Endothelial cell of umbilical vein (primary cell): ENCODE results near the gene TERT. TPM values are rescaled to one million over a fixed set of nuclear protein-coding genes. Genes with fewer than 3 reads are reported as not detected.

ENCODE experiments used
- BruUV-seq: library from RNA; stranded (reverse); fragments of 400-500 nt; replicated peaks from 2 replicates; lab custom pipeline; 2021; lab: Mats Ljungman, UMichigan
- CTCF ChIA-PET: fragments of 300-600, 350-600 bp; sonication (Branson Sonifier 250); formaldehyde crosslinking; loops from one replicate; lab custom pipeline; 2021; ENCODE audit warnings: antibody characterized with exemption, inconsistent platforms; lab: Charles Lee
- POLR2A ChIA-PET: fragments of 300-600, 350-600 bp; sonication (Branson Sonifier 250); formaldehyde crosslinking; loops from one replicate; lab custom pipeline; 2021; ENCODE audit warnings: antibody characterized with exemption, inconsistent platforms; lab: Charles Lee
- DNase-seq: peaks from one replicate; pipeline ENCODE4 v3.0.0-alpha.2; 2011; ENCODE audit warnings: low read depth, low spot score
- FAIRE-seq: peaks from 2 replicates; lab custom pipeline; 2011; peaks lifted over from hg19 to GRCh38; lab: Jason Lieb, UNC
- H2AFZ ChIP-seq: 2 replicates; pipeline ENCODE4 v1.6.0; 2012; ENCODE audit warnings: low read depth, low read length, control low read depth, inconsistent platforms
- H3K27ac ChIP-seq: 2 replicates; pipeline ENCODE4 v1.5.1; 2011; ENCODE audit warnings: low read depth, mild to moderate bottlenecking, control low read depth, low read length, moderate library complexity; ENCODE audit not compliant: insufficient read depth
- H3K27me3 ChIP-seq, 2 experiments: 2 replicates each; pipeline versions ENCODE4 v1.6.0 to v1.6.1; 2011; ENCODE audit warnings: low read length in 2 of 2, mixed read lengths in 1 of 2; ENCODE audit not compliant: control insufficient read depth in 2 of 2, insufficient read depth in 2 of 2
- H3K36me3 ChIP-seq, 2 experiments: 2 replicates in 1 of 2; 3 replicates in 1 of 2; pipeline ENCODE4 v1.5.1; 2011; ENCODE audit warnings: low read length in 2 of 2, mild to moderate bottlenecking in 1 of 2, moderate library complexity in 1 of 2; ENCODE audit not compliant: control insufficient read depth in 2 of 2, insufficient read depth in 2 of 2; ENCODE audit errors: extremely low read depth in 1 of 2
- H3K4me1 ChIP-seq: 3 replicates; pipeline ENCODE4 v1.5.1; 2011; ENCODE audit warnings: mild to moderate bottlenecking, low read length; ENCODE audit not compliant: control insufficient read depth, insufficient read depth; ENCODE audit errors: extremely low read depth
- H3K4me2 ChIP-seq: 2 replicates; pipeline ENCODE4 v1.6.1; 2011; ENCODE audit warnings: low read length, control low read depth, mixed read lengths; ENCODE audit not compliant: insufficient read depth
- H3K4me3 ChIP-seq, 3 experiments: fragments of 200-600 bp in 1 of 3; sonication (generic), shearing (Covaris generic) in 1 of 3; replicated peaks in 1 of 3; 2 replicates each; pipeline ENCODE4 v1.5.1; 2011 to 2016; ENCODE audit warnings: control low read depth in 3 of 3, low read length in 3 of 3, mild to moderate bottlenecking in 2 of 3, inconsistent platforms in 1 of 3, low read depth in 1 of 3, moderate library complexity in 1 of 3; ENCODE audit not compliant: insufficient read depth in 1 of 3
- H3K79me2 ChIP-seq: 2 replicates; pipeline ENCODE4 v1.6.0; 2012; ENCODE audit warnings: low read length, inconsistent platforms; ENCODE audit not compliant: control insufficient read depth, insufficient read depth
- H3K9ac ChIP-seq: replicated peaks from 2 replicates; pipeline ENCODE3; 2011; ENCODE audit warnings: low read length, control low read depth; ENCODE audit not compliant: insufficient read depth; ENCODE audit errors: extremely low read depth
- H3K9me1 ChIP-seq: replicated peaks from 3 replicates; pipeline ENCODE4 v1.6.0; 2011; ENCODE audit warnings: mild to moderate bottlenecking, low read length; ENCODE audit not compliant: control insufficient read depth, insufficient read depth; ENCODE audit errors: extremely low read depth
- H3K9me3 ChIP-seq: replicated peaks from 2 replicates; pipeline ENCODE4 v1.5.1; 2012; ENCODE audit warnings: low read length, inconsistent platforms; ENCODE audit not compliant: control insufficient read depth, insufficient read depth
- H4K20me1 ChIP-seq: replicated peaks from 2 replicates; pipeline ENCODE3; 2011; ENCODE audit warnings: mild to moderate bottlenecking, low read length; ENCODE audit not compliant: control insufficient read depth, insufficient read depth; ENCODE audit errors: extremely low read depth
- EZH2 ChIP-seq: IDR thresholded peaks from 2 replicates; pipeline ENCODE4 v1.6.1; 2012; ENCODE audit warnings: borderline replicate concordance, low read depth, mild to moderate bottlenecking, moderate library complexity, low read length, inconsistent platforms; ENCODE audit not compliant: severe bottlenecking
- FOS ChIP-seq: IDR thresholded peaks from 2 replicates; pipeline ENCODE4 v1.6.1; 2011; ENCODE audit warnings: mild to moderate bottlenecking, low read length, moderate library complexity, borderline replicate concordance; ENCODE audit not compliant: insufficient read depth
- GATA2 ChIP-seq: IDR thresholded peaks from 2 replicates; pipeline ENCODE4 v1.7.0; 2011; ENCODE audit warnings: low read depth, mild to moderate bottlenecking, moderate library complexity, mixed read lengths, low read length; ENCODE audit not compliant: insufficient read length, insufficient read depth
- JUN ChIP-seq: IDR thresholded peaks from 2 replicates; pipeline ENCODE4 v1.6.1; 2011; ENCODE audit warnings: borderline replicate concordance, low read depth; ENCODE audit not compliant: insufficient read length, insufficient read depth
- MYC ChIP-seq: IDR thresholded peaks from one replicate; pipeline ENCODE4 v1.6.1; 2011; ENCODE audit warnings: mild to moderate bottlenecking, low read depth, low read length
- POLR2A ChIP-seq: IDR thresholded peaks from 2 replicates; pipeline ENCODE4 v1.6.1; 2012; ENCODE audit warnings: low read depth, mild to moderate bottlenecking, control low read depth, low read length
- POLR2AphosphoS5 ChIP-seq: IDR thresholded peaks from 2 replicates; pipeline ENCODE4 v1.6.1; 2012; ENCODE audit warnings: low read depth, mild to moderate bottlenecking, control low read depth, low read length, moderate library complexity; ENCODE audit not compliant: insufficient read depth
- dilution Hi-C: fragments of 300-500 bp; cut with MboI; formaldehyde crosslinking; loops from one replicate; pipeline ENCODE4 v1.15.0; 2019; ENCODE audit warnings: low sequenced_read_pairs; ENCODE audit not compliant: extremely low pct_ligation_motif_present
- intact Hi-C: fragments of 100-400 bp; cut with micrococcal nuclease; formaldehyde crosslinking; loops from one replicate; pipeline ENCODE4 v1.10.0; 2022
- polyA plus RNA-seq, 4 experiments: library from polyadenylated mRNA; depleted of rRNA in 3 of 4; stranded (reverse) in 3 of 4; unstranded in 1 of 4; fragments of >200 nt; gene quantifications; 2 replicates each; pipeline versions ENCODE4 v1.2.1 to v1.2.3, GENCODE V29; 2011 to 2012; ENCODE audit warnings: missing spikeins in 1 of 4
- total RNA-seq: library from RNA; stranded (reverse); gene quantifications from 2 replicates; pipeline ENCODE4 v1.2.3, GENCODE V29; 2021
- TF ChIP-seq, protein P1 (sequence below): IDR thresholded peaks from 2 replicates; pipeline ENCODE4 v1.6.1; 2011; ENCODE audit not compliant: insufficient read depth, insufficient read length
- TF ChIP-seq, protein P2 (sequence below), 2 donors: IDR thresholded peaks; 1 replicate in 1 of 2; 2 replicates in 1 of 2; pipeline ENCODE4 v1.5.1; 2011; ENCODE audit warnings: low read length in 2 of 2, mild to moderate bottlenecking in 2 of 2, moderate library complexity in 2 of 2, control low read depth in 1 of 2, inconsistent platforms in 1 of 2, low read depth in 1 of 2; ENCODE audit not compliant: insufficient read depth in 1 of 2; ENCODE audit errors: extremely low read depth in 1 of 2

TERT gene
- total and polyA plus RNA-seq, 2 donors (not counting 3 experiments of a cell fraction or from before 2014, with no cell fraction given): 0.04 TPM; not detected in 1

DNA sequence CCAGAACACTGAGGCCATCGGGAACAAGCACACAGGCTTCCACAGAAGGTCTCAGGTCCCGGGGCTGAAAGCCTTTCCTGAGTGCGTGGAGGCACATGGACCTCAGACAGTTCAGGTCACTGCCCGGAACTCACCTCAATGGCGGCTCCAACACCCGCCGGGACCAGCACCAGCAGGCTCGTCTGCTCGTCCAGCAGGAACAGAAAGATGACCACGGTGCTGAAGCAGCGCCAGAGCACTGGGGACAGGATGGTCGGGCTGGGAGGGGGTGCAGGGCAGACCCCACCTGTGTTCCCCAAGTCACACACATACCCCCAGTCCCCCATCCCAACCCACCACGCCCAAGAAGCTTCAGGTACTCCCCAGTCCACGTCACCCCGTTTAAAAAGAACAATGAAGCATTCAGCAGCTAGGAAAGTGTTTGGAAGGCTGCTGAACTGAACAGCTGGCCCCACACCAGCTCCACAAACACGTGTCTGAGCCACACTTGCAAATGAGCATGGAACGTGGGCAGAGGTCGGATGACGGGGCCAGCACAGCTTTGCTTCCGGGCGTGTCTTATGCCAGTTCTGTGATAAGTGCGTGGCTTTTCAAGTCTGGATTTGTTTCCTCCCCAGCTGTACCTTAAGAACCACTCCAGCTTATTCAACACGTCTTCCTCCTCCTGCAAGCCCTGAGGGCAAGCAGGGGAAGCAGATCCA lies 35.4 kb upstream of the TERT start:
- Histone ChIP-seq H2AFZ (no peak overlapping the region), H3K9ac (no peak overlapping the region), H3K79me2 (no peaks in the 10 kb centered on the region), H3K27me3 (no peaks in the 10 kb centered on the region), H4K20me1 (no peaks in the 10 kb centered on the region), H3K4me1 (no peaks in the 10 kb centered on the region), H3K9me3 (no peaks in the 10 kb centered on the region), H3K9me1 (no peaks in the 10 kb centered on the region), H3K4me2 (no peak overlapping the region), H3K36me3 (peaks cover 4 to 45% of the 10 kb centered on the region in 2 experiments), H3K27ac (no peak overlapping the region), H3K4me3 (no peak overlapping the region)
- dilution Hi-C loops: no loop called here
- FAIRE-seq (no peak), DNase-seq (no peak)
- intact Hi-C loops: no loop called here
- TF ChIP-seq EZH2: no peak
- no peak for TF ChIP-seq GATA2
- TF ChIP-seq POLR2A: no peak
- TF ChIP-seq FOS: no peak
- no peak for TF ChIP-seq MYC
- TF ChIP-seq, protein P1, sequence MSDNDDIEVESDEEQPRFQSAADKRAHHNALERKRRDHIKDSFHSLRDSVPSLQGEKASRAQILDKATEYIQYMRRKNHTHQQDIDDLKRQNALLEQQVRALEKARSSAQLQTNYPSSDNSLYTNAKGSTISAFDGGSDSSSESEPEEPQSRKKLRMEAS: no peak
- TF ChIP-seq, protein P2, sequence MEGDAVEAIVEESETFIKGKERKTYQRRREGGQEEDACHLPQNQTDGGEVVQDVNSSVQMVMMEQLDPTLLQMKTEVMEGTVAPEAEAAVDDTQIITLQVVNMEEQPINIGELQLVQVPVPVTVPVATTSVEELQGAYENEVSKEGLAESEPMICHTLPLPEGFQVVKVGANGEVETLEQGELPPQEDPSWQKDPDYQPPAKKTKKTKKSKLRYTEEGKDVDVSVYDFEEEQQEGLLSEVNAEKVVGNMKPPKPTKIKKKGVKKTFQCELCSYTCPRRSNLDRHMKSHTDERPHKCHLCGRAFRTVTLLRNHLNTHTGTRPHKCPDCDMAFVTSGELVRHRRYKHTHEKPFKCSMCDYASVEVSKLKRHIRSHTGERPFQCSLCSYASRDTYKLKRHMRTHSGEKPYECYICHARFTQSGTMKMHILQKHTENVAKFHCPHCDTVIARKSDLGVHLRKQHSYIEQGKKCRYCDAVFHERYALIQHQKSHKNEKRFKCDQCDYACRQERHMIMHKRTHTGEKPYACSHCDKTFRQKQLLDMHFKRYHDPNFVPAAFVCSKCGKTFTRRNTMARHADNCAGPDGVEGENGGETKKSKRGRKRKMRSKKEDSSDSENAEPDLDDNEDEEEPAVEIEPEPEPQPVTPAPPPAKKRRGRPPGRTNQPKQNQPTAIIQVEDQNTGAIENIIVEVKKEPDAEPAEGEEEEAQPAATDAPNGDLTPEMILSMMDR (IDR thresholded peaks at IDR 0.05; ENCODE audit: extremely low read depth in 1 of 2, insufficient read depth in 1 of 2, low read depth in 1 of 2, low read length in 2 of 2): no peak
- no peak for TF ChIP-seq POLR2AphosphoS5
- no peak for TF ChIP-seq JUN
- CTCF ChIA-PET: interaction anchor here (0.6 kb wide), 1 partner anchor 15 kb away, joined by 3 read pairs; no protein-coding TSS in a partner anchor
- no TSS peak for BruUV-seq
- POLR2A ChIA-PET: no interaction called here
